Measurements from ENCODE around the gene SAFB2. TPM values are rescaled to one million over a fixed set of nuclear protein-coding genes. Genes with fewer than 3 reads are reported as not detected.

The SAFB2 gene
- total and polyA plus RNA-seq, 9 of the 15 experiments (the other 6 are each of a cell fraction or from before 2014, with no cell fraction given) = 4.5 to 103 (median 47.3) TPM

GRCh38 chr19:5627395-5627904 lies 4.9 kb upstream of the SAFB2 start (continued):
- TF ChIP-seq REST (IDR thresholded peaks at IDR 0.05; ENCODE audit: borderline replicate concordance) (no peak), REST (CRISPR knock-in tag; IDR thresholded peaks at IDR 0.05; ENCODE audit: low read depth) (no peak), RFX1 (IDR thresholded peaks at IDR 0.05) (no peak), ARHGAP35 (IDR thresholded peaks at IDR 0.05; ENCODE audit: partially characterized antibody) (no peak), MXI1 (IDR thresholded peaks at IDR 0.05; ENCODE audit: low read depth, low read length) (0 out of 2 replicates have a peak, but pooled peaks have one; percentile 40), KLF1 (tag; IDR thresholded peaks at IDR 0.05) (no peak; the same call in 1 of the 2 replicates), ARID4B (CRISPR knock-in tag; IDR thresholded peaks at IDR 0.05) (no peak; the same call in 1 of the 2 replicates), YBX1 (IDR thresholded peaks at IDR 0.05) (no peak), BCLAF1 (IDR thresholded peaks at IDR 0.05; ENCODE audit: borderline replicate concordance in 1 of 2, control insufficient read depth in 1 of 2, low read depth in 2 of 2, low read length in 1 of 2) (no peak), HNRNPL (IDR thresholded peaks at IDR 0.05; ENCODE audit: low read depth, low read length) (no peak), PHTF2 (CRISPR knock-in tag; IDR thresholded peaks at IDR 0.05) (peak; percentile 86), CXXC5 (CRISPR knock-in tag; IDR thresholded peaks at IDR 0.05) (peak; percentile 95), ZNF589 (CRISPR knock-in tag; IDR thresholded peaks at IDR 0.05; ENCODE audit: low read depth) (peak; percentile 98)

Measured in K562 (cell line).